Stimulated activated CD8-positive, alpha-beta memory T cell treated with anti-CD3 and anti-CD28 coated beads, Interleukin-7, amount 100 ng/mL, for 24 hours (primary cell): Measurements from ENCODE around the gene DUOXA2.
"Not testable (repeated sequence)": the region's sequence is repeated elsewhere in the genome, so short reads cannot be mapped to it uniquely, and the experiment has no call there.

ENCODE experiments used
- DNase-seq: peaks from one replicate; pipeline ENCODE4 v3.0.0-alpha.2; 2020; ENCODE audit warnings: low read depth

The DUOXA2 gene

GRCh38 chr15:45117308-45118130 lies 3.4 kb downstream of the DUOXA2 start:
- no peak for DNase-seq

DNA sequence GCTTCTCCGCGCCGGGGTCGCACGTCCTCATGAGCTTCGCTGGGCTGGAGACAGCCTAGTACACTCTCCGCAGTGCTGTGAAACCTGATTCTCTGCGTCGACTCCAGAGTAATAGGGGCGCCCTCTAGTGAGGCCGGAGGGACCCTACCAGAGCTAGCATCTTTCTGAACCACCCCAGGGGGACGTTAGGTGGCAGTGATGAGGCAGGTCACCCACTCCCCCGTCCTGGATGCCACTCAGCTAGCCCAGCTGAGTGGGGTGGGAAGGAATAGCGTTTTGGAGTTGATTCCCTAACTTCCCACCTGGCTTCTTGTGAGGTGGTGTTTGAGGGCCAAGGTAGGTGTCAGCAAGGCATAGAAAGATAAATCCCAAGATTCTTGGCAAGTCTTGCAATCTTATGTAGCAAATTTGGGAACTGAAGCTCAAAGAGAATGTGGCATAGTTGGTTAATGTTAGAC lies 4.0 kb downstream of the DUOXA2 start:
- peak; percentile 70 for DNase-seq

DNA sequence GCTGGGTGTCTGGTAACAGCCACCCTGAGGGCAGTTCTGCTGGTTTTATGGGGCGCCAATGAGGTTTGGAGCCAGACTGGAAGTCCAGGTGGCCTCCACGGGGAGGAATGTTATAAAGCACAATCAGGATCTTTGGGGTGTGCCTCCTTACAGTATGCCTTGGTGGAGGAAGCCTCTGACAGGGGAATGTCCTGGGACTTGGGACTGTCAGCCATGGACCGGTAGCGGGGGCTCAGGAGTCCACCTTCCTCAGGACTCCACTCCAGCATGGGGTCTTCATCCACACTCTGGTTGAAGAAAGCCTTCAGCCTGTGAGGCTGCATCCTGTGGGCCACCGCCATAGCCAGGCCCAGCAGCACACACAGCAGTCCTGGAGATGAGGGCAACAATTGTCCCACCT lies 4.9 kb downstream of the DUOXA2 start:
- DNase-seq: no peak

GRCh38 chr15:45120081-45120972 lies 6.2 kb downstream of the DUOXA2 start:
- no peak for DNase-seq

DNA sequence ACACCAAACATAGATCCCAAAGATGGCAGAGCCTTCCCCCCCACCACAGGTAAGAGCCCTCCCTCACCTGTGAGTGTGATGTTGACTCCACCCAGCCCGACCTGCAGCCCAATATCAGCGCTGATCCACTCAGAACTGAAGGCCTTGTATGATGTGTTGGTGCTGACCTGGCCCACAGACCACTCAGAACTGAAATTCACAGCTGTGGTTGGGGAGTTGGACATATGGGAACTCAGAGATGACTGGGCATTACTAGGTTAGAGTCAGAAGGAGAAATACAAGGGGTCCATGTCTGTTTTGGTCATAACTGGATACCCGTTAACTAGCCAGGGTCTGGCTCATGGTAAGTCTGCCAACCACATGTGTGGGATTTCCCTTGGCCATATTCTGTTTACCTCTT lies 6.9 kb downstream of the DUOXA2 start:
- no peak for DNase-seq

DNA sequence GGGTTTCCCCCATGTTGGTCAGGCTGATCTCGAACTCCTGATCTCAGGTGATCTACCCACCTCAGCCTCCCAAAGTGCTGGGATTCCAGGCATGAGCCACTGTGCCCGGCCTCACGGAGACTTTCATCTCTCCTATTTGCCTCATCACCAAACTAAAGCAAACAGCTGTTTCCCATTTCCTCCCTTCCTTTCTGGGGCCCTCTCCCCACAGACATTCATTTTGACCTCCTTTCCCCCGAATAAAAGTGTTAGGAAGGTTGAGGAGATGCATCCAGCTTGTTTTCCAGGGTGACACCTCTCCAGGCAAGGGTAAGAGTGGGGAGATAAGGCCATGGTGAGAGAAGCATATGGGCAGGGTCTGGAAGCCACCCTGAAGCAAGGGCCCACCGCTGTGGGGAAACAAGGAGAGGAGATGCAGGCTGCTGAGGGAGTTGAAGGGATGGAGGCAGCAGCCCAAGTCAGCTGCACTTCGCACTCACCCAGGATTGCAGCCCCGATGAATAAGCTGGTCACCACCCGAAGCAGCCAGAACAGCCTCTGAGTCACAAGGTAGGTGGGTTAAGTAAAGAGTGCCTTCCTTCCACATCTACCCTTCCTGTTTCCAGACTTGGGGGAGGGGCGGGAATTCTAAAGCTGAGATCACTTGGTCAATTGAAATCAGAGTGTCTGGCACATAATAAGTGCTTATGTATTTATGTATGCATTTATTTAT lies 7.7 kb downstream of the DUOXA2 start:
- no peak for DNase-seq

DNA sequence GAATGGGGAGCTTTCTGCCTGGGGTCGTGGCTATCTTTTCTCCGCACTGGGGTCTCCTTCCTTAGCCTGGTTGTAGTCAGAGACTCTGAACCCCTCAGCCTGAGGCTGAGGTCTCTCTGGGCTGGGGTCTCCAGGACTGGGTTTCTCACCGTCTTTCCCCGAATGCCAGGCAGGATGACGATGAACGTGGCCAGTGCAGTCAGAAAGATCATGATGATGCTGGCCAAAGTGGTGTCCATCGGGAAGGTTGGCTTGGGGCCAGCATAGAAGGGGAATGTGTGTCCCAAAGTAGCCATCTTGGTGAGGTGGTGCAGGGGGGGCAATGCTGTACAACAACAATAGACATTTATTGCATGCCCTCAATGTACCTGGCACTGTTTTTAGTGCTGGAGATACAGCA lies 8.6 kb downstream of the DUOXA2 start:
- DNase-seq: no peak

- DNase-seq: no peak
These were observed 9.3 kb downstream of the DUOXA2 start for GRCh38 chr15:45123397-45123796.

GRCh38 chr15:45126535-45127158 lies 12.5 kb downstream of the DUOXA2 start:
- DNase-seq: no peak

DNA sequence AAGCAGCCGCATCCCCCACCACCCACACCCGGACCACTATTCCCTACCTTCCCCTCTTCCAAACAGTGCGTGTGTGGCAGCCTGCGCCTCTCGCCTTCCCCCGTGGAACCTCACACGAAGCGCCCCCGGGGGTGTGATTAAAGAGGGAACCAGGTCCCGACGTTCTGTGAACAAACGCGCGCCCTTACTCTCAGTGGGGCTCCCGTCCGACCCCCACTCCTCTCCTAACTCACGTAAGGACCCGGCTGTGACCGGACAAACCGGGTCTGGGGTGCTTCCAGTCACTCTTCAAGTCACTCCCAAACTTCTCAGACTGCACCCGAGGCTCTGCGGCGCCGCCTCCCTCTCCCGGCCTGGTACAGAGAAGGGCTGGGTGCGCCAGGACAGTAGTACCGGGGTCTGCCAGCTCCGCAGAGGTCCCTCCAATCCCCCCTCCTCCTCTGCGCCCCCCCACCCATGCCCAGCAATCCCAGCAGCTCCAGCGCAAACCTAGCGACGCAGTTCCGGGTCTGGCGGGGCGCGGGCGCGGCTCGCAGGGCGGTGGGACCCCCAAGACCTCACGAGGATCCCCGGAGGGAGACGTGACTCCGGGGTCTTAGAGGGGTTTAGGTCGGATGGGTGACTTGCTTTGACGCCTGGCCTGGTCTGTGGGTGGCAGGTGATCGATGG lies 15.0 kb downstream of the DUOXA2 start:
- no peak for DNase-seq

DNA sequence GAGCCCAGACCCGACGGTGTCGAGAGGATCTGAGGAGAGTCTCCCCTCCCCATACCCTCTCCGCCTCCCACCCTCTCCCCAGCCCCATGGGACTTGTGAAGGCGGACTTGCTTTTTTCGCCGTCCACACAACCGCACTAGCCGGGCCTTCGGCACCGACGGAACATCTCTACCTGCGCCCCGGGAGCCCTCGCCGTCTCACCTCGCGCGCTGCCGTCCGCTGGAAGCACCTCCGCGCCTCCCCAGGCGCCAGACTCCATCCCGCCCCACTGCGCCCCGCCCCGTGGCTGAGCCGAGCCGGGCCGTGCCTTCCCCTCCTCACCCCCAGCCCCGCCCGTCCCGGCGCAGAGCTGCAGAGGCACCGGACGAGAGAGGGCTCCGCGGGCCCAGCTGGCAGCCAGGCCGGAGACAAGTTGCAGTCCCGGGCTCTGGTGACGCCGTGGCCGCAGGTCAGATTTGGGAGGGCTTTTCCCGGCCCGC lies 15.6 kb downstream of the DUOXA2 start, which contains the start of the genes DUOX1 and DUOXA1:
Gene DUOX1 (plus strand): TSS at position 344 of the 479 bp plus-strand sequence. CDS start 1,973 bp downstream, outside the sequence.
Gene DUOXA1 (minus strand): TSS at position 229 of the 479 bp plus-strand sequence. CDS start 6,865 bp downstream, outside the sequence.
- DNase-seq: no peak

DNA sequence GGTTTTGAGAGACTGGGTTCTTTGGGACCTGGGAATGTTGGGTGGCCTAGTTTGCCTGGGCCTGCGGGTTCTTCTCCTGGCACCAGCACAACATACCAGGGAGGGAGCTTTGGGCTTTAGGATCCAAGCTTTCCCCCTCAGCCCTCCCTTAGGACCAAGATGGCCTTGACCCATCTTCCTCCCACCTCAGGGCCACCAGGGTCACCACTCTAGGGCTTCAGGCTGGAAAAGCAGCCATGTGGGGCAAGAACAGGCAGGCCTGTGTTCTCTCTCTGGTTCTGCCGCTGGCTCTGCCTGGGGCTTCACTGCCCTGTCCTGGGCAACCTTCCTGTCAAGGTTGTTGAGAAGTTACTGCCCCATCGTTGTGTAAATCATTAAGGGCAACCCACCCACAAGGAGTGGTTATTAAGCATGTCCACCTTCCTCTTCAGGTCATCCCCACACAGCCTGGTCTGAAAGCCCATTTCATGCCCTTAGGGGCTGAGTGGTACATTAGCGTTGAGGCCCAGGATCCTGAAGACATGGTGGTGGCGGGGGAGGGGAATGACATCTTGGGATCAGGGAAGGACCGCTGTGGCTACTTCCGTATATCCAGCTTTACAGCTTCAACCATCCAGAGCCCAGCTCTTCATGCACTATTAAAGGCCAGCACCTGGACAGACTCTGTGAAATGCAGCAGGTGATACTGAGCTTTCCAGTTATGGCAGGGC lies 16.3 kb downstream of the DUOXA2 start:
- no peak for DNase-seq

DNA sequence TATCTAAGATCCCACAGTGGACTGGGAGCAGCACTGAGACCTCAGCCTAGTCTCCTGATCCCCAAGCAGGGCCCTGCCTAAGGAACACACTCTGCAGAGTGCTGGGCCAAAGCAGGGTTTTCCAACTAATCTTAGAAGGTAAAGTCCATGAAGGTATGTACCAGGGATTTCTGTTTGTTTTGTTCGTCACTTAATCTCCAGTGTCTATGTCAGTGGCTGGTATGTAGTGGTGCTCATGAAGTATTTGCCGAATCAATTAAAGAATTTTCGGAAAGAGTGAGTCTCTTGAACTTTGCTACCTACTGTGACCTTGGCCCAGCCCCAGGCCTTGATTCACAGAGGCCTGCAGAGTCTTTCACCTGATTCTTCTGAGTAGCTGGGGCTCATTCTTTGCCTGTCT lies 17.4 kb downstream of the DUOXA2 start:
- no peak for DNase-seq

- DNase-seq: no peak
These were observed 18.9 kb downstream of the DUOXA2 start for GRCh38 chr15:45132844-45133560.

DNA sequence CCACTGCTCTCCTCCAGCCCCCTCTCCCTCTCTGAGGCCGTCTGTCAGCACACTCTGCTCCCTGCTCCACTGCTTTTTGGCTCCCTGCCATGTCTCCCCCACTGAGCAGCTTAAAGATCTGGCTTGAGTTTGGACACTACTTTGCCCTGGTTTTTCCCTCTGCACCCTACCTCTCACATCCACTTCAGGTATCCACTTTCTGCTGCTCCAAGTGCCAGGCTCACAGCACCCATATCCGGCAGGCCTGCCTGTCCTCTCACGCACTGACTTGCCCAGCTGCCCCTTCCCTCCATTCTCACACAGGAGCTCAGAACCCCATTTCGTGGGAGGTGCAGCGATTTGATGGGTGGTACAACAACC lies 19.4 kb downstream of the DUOXA2 start:
- DNase-seq: no peak

DNA sequence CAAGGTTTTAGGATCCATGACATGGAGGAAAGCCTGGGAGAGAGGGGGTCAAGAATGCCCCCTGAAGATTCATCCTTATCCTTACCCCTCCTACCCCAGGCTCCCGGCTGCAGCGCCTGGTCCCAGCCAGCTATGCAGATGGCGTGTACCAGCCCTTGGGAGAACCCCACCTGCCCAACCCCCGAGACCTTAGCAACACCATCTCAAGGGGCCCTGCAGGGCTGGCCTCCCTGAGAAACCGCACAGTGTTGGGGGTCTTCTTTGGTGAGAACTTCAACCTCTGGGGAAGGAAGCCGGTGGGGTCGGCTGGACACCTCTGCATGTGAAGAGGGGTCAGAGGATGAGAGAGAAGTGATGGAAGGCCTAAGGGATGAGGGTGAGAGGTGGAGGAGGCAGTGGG lies 19.9 kb downstream of the DUOXA2 start:
- no peak for DNase-seq

- no peak for DNase-seq
These were observed 20.8 kb downstream of the DUOXA2 start for GRCh38 chr15:45134682-45135604.

- DNase-seq: not testable (repeated sequence)
These were observed 21.7 kb downstream of the DUOXA2 start for GRCh38 chr15:45135705-45136377.
